GM12874 (cell line): Measurements from ENCODE around the gene PLA2G7.

ENCODE experiments used
- TF ChIP-seq, protein P1 (sequence below): IDR thresholded peaks from 2 replicates; pipeline ENCODE4 v1.5.1; 2011; ENCODE audit warnings: low read depth, mild to moderate bottlenecking, control low read depth, low read length, moderate library complexity; ENCODE audit not compliant: insufficient read depth

Gene PLA2G7

DNA sequence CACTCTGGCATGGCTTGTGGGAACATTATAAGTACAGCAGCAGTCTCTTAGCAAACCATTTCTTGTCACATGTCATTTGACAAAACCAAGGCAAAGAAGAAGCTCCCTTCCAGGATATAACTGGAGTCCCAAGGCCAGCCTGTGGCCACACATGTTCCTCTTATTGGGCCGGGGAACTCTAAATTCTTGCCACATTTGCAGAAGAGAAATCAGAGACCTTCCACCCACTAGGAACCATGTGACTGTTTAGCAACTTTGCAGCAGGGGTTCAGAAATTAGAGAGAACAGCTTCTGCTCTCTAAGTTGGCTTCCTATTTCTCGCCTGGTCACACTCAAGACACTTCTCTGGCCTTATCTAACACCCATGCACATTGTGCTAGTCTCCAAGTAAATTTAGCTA is 37.6 kb upstream of the PLA2G7 start:
- TF ChIP-seq, protein P1, sequence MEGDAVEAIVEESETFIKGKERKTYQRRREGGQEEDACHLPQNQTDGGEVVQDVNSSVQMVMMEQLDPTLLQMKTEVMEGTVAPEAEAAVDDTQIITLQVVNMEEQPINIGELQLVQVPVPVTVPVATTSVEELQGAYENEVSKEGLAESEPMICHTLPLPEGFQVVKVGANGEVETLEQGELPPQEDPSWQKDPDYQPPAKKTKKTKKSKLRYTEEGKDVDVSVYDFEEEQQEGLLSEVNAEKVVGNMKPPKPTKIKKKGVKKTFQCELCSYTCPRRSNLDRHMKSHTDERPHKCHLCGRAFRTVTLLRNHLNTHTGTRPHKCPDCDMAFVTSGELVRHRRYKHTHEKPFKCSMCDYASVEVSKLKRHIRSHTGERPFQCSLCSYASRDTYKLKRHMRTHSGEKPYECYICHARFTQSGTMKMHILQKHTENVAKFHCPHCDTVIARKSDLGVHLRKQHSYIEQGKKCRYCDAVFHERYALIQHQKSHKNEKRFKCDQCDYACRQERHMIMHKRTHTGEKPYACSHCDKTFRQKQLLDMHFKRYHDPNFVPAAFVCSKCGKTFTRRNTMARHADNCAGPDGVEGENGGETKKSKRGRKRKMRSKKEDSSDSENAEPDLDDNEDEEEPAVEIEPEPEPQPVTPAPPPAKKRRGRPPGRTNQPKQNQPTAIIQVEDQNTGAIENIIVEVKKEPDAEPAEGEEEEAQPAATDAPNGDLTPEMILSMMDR: no peak

DNA sequence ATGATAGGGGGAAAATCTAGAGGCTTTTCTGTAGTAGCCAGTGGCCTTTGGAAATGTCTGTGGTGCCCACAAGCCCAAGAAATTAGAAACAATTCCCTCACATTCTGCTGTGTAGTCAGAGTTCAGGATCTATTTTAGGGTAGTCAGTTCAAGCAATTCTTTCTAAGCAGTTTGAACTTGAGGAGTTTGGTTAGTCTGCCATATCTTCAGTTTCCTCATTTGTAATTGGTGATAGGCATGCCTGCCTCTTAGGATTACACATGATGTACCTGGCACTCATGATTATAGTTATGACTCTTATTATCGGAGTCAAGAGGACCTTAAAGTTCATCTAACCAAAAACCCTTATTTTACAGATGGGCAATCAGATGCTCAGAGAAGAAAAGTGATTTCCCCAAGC is 36.8 kb upstream of the PLA2G7 start:
- TF ChIP-seq, protein P1: no peak

DNA sequence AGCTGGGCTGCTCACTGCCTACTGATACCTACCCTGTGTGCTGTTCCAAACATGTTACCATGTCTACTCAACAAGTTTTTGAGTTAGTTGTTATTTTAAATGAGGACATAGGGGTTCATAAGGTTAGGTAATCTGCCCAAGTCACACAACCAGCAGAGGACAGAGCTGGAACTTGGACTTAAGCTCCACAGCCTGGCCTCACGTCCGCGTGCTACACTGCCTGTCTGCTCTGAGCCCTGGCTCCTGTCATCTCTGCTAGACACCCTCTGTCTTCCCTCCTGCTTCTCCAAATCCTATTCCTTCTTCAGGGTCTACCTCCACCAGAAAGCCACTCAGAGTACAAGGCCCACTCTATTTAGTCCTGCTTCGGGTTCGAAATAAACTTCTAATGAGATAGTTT is 29.8 kb upstream of the PLA2G7 start:
- TF ChIP-seq, protein P1: no peak

DNA sequence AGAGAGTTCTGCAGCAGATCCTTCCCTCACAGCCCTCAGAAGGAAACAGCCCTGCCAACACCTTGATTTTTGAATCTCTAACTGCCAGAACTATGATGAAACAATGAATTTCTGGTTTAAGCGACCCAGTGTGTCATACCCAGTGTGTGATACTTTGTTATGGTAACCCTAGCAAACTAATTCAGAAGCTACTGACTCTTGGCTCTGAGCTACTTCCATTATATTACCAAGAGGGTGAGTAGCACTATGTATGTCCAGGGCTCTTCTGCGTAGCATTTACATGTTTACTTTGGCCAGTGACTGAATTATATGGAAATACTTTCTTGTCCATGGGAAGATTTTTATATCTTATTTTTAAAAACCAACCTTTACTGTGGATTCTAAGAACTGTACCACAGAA is 28.3 kb upstream of the PLA2G7 start:
- TF ChIP-seq, protein P1: no peak

DNA sequence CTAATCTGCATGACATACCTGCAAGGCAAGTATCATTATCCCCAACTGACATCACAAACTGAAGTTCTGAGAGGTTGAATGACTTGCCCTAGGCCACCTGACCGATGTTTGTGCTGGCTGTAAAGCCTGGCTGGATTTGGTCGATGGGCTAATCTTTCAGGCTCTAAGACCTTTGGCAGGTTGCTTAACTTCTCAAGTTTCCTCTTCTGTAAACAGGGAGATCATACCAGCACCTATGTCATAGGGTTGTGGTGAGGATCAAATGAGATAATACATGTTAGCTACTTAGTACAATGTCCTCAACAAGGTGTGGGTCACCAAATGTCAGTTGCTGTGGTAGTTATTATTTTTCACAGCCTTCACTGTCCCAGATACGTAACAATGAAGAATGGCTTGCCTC is 25.8 kb upstream of the PLA2G7 start:
- TF ChIP-seq, protein P1: no peak

DNA sequence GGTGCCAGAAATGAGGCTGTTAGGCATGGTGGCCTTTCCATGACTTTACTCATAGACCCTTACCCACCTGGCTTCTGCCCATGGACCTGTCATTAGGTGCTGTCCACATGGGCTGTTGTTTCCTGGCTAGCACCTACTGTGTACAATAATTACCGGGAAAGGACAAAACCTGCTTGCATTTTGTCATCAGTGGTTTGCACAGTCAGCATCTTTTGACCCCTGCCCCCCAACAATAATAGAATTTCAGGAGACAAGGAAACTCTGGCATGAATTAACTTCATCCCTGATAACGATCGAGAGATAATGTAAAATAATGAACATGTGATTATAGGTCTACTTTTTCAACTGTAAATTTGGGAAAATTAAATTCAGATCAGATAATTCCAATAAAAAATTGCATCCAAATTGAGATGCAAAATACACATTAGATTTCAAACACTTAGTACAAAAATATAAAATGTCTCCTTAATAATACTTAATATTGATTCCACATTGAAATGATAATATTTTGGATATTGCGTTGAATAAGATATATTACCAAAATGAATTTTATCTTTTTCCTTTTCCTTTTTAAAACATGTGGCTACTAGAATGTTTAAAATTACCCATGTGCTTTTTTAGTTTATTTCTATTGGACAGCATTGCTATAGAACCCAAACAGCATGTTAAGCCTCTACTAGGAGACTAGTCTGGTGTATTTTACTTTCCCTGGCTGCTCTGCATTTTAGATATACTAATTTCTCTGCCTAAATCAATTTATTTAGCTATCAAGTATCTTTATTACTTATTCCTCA is 24.0 kb upstream of the PLA2G7 start:
- TF ChIP-seq, protein P1: no peak

DNA sequence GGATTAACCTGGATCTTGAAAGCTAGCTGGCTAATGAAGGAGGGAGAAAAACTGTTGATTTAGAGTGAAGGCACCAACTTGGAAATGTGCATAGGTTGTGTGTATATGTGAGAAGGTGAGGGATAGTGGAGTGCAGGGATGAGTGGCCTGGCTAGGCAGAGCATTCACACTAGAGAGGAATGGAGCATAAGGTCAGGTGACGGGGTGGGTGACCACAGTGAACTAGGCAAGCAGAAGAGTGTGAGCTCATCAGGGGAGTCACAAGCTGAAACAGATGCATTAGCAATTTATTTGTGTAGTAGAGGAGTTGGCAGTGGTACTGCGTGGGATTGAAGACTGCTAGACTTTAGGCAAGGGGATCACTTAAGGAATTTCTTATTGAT is 22.0 kb upstream of the PLA2G7 start:
- TF ChIP-seq, protein P1: no peak
